ENCODE data around the gene ALKAL2. TPM values are rescaled to one million over a fixed set of nuclear protein-coding genes. Genes with fewer than 3 reads are reported as not detected.

ALKAL2 gene
- total and polyA plus RNA-seq, 2 experiments from 2014 or later = 2.9 to 27.5 TPM

- H3K4me2 ChIP-seq = no peak overlapping the region
- no peak for TF ChIP-seq EZH2phosphoT487 (IDR thresholded peaks at IDR 0.05; ENCODE audit: low read depth, severe bottlenecking, unreplicated experiment)
- TF ChIP-seq, protein P1, sequence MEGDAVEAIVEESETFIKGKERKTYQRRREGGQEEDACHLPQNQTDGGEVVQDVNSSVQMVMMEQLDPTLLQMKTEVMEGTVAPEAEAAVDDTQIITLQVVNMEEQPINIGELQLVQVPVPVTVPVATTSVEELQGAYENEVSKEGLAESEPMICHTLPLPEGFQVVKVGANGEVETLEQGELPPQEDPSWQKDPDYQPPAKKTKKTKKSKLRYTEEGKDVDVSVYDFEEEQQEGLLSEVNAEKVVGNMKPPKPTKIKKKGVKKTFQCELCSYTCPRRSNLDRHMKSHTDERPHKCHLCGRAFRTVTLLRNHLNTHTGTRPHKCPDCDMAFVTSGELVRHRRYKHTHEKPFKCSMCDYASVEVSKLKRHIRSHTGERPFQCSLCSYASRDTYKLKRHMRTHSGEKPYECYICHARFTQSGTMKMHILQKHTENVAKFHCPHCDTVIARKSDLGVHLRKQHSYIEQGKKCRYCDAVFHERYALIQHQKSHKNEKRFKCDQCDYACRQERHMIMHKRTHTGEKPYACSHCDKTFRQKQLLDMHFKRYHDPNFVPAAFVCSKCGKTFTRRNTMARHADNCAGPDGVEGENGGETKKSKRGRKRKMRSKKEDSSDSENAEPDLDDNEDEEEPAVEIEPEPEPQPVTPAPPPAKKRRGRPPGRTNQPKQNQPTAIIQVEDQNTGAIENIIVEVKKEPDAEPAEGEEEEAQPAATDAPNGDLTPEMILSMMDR (IDR thresholded peaks at IDR 0.05; ENCODE audit: poor library complexity) = no peak
- TF ChIP-seq EZH2 (IDR thresholded peaks at IDR 0.05; ENCODE audit: borderline replicate concordance) = no peak
- WGBS (ENCODE audit: low lambda C conversion rate, missing lambda C conversion rate) = 82% methylated on average over 4 of the region's 4 CpGs
- peaks cover 2% of the 10 kb centered on the region for H3K27me3 ChIP-seq
- no peaks in the 10 kb centered on the region for H3K9me2 ChIP-seq (replicated peaks; ENCODE audit: insufficient read depth)
- no peak for DNase-seq (ENCODE audit: low spot score)
- no peak overlapping the region for H3K4me3 ChIP-seq
- no peak overlapping the region for H2AFZ ChIP-seq
- H3K79me2 ChIP-seq = peaks cover 24% of the 10 kb centered on the region
- H3K4me1 ChIP-seq (ENCODE audit: insufficient read depth) = no peaks in the 10 kb centered on the region
- peaks cover 20% of the 10 kb centered on the region for H4K20me1 ChIP-seq (ENCODE audit: insufficient read depth, poor library complexity, severe bottlenecking)
- no peak overlapping the region for H3K27ac ChIP-seq
- no peaks in the 10 kb centered on the region for H3K36me3 ChIP-seq (replicated peaks; ENCODE audit: insufficient read depth, low read depth)
- no peaks in the 10 kb centered on the region for H3K9me3 ChIP-seq (ENCODE audit: low read depth)
Measured at GRCh38 chr2:279956-280649, 7.8 kb downstream of the ALKAL2 start.

GRCh38 chr2:279366-279765 lies 8.5 kb downstream of the ALKAL2 start:
- H3K4me1 ChIP-seq (ENCODE audit: insufficient read depth) = no peaks in the 10 kb centered on the region
- TF ChIP-seq, protein P1 (IDR thresholded peaks at IDR 0.05; ENCODE audit: poor library complexity) = no peak
- TF ChIP-seq EZH2 (IDR thresholded peaks at IDR 0.05; ENCODE audit: borderline replicate concordance) = no peak
- no peak for TF ChIP-seq EZH2phosphoT487 (IDR thresholded peaks at IDR 0.05; ENCODE audit: low read depth, severe bottlenecking, unreplicated experiment)
- H3K4me2 ChIP-seq = no peak overlapping the region
- no peak overlapping the region for H3K27ac ChIP-seq
- no peak overlapping the region for H3K4me3 ChIP-seq
- peaks cover 32% of the 10 kb centered on the region for H3K79me2 ChIP-seq
- peaks cover 24% of the 10 kb centered on the region for H4K20me1 ChIP-seq (ENCODE audit: insufficient read depth, poor library complexity, severe bottlenecking)
- H3K27me3 ChIP-seq = no peaks in the 10 kb centered on the region
- 96% methylated on average over 4 of the region's 4 CpGs for WGBS (ENCODE audit: low lambda C conversion rate, missing lambda C conversion rate)
- no peaks in the 10 kb centered on the region for H3K36me3 ChIP-seq (replicated peaks; ENCODE audit: insufficient read depth, low read depth)
- H3K9me3 ChIP-seq (ENCODE audit: low read depth) = no peaks in the 10 kb centered on the region
- no peak for DNase-seq (ENCODE audit: low spot score)
- H3K9me2 ChIP-seq (replicated peaks; ENCODE audit: insufficient read depth) = no peaks in the 10 kb centered on the region
- H2AFZ ChIP-seq = no peak overlapping the region

DNA sequence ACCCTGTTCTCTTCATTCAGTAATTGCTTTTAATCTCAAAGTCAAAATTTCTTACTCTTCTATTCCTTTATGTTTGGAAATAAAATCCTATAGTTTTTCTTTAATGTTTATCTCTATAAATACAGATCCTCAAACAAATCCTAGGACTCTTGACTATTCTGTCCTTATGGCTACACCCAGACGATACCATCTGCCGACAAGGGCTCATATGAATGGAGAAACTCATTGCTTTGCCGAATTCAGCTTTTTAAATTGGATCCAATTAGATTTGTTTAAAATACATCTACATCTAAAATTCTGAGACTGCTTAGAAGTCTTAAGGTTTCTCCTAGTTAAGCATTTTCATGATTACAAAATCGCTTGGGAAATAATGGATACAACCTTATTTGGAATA lies 9.0 kb downstream of the ALKAL2 start:
- H4K20me1 ChIP-seq (ENCODE audit: insufficient read depth, poor library complexity, severe bottlenecking) = peaks cover 26% of the 10 kb centered on the region
- no peak overlapping the region for H3K4me3 ChIP-seq
- no peaks in the 10 kb centered on the region for H3K4me1 ChIP-seq (ENCODE audit: insufficient read depth)
- no peaks in the 10 kb centered on the region for H3K9me3 ChIP-seq (ENCODE audit: low read depth)
- no peak overlapping the region for H2AFZ ChIP-seq
- DNase-seq (ENCODE audit: low spot score) = no peak
- H3K27ac ChIP-seq = no peak overlapping the region
- no peaks in the 10 kb centered on the region for H3K9me2 ChIP-seq (replicated peaks; ENCODE audit: insufficient read depth)
- H3K79me2 ChIP-seq = peaks cover 36% of the 10 kb centered on the region
- 98% methylated on average over 4 of the region's 4 CpGs for WGBS (ENCODE audit: low lambda C conversion rate, missing lambda C conversion rate)
- H3K27me3 ChIP-seq = no peaks in the 10 kb centered on the region
- H3K4me2 ChIP-seq = no peak overlapping the region
- no peaks in the 10 kb centered on the region for H3K36me3 ChIP-seq (replicated peaks; ENCODE audit: insufficient read depth, low read depth)
- TF ChIP-seq EZH2 (IDR thresholded peaks at IDR 0.05; ENCODE audit: borderline replicate concordance) (no peak), EZH2phosphoT487 (IDR thresholded peaks at IDR 0.05; ENCODE audit: low read depth, severe bottlenecking, unreplicated experiment) (no peak)
- TF ChIP-seq, protein P1 (IDR thresholded peaks at IDR 0.05; ENCODE audit: poor library complexity) = no peak
